HG03439 (cell line): Measurements from ENCODE around the gene DHX16.

Experiments used
- ATAC-seq: cut with Tn5 transposase; IDR thresholded peaks from one replicate; pipeline ENCODE4 v1.9.1; 2021; ENCODE audit warnings: mild to moderate bottlenecking, moderate library complexity; ENCODE audit not compliant: unreplicated experiment

DHX16 gene

DNA sequence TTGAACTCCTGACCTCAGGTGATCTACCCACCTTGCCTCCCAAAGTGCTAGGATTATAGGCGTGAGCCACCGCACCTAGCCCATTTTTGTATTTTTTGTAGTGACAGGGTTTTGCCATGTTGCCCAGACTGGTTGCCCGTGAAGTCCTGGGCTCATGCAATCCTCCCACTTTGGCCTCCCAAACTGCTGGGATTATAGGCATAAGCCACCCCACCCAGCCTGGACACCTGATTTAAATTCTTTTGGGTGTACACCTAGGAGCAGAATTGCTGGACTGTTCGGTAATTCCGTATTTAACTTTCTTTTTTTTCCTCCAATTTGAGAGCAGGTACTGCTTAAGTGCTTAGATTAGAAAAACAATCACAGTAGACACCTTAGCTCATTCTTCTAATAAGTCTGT, 23.6 kb upstream of the DHX16 start:
- ATAC-seq: no peak

DNA sequence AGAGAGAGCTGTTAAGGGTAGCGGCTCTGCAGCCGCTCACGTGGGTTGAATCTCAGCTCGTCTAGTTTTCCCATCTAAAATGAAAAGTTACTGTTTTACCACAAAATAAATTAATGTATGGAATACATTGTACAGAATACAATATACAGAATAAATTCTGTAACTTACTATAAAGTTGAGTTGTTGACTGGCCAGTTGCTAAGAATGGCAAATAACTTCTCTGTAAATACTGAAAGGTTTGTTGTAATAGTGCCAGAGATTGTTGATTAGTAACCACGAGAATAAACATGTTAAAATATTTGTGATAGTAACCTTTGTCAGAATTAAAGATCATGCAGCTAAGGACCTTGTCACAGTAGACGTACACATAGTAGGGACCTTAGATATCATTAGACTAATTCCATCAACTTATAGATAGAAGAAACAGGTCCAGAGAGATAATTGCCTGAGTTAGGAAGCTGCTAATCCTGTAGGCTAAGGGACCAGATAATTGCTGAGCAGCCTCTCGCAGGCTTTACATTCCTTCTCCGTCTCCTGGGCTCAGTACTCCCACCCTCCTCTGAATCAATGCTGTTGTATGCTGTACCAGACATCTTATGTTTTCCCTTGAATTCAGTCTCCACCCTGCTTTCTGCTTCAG, 18.5 kb upstream of the DHX16 start:
- no peak for ATAC-seq

- no peak for ATAC-seq
Measured at GRCh38 chr6:30690403-30691207, 17.8 kb upstream of the DHX16 start, which contains the start of gene NRM. TSS of gene NRM (minus strand) at chr6:30690984. CDS start at chr6:30690974, 10 bp downstream.

DNA sequence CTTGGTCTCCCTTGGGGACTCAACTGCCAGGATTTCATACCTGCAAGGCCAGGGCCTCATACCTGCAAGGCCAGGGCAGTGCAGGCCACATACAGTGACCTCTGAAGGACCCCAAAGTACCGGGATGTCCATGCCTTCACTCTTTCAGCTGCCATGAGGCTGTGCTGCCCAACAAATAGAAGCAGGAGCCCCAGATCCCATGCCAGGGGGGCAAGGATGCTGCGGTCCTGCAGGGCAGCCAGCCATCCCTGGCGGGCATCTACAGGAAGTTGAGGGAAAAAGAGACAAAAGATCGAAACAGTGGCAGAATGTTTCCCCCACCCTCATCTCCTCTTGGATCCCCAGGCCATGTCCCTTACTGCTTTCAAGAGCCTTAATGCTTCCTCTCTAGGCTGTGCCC, 17.2 kb upstream of the DHX16 start:
- ATAC-seq: no peak

GRCh38 chr6:30689022-30689865, 16.4 kb upstream of the DHX16 start:
- no peak for ATAC-seq

GRCh38 chr6:30688569-30688968, 15.8 kb upstream of the DHX16 start:
- ATAC-seq: no peak

GRCh38 chr6:30687659-30688431, 15.0 kb upstream of the DHX16 start:
- no peak for ATAC-seq

GRCh38 chr6:30686908-30687658, 14.3 kb upstream of the DHX16 start:
- peak; percentile 44 for ATAC-seq

DNA sequence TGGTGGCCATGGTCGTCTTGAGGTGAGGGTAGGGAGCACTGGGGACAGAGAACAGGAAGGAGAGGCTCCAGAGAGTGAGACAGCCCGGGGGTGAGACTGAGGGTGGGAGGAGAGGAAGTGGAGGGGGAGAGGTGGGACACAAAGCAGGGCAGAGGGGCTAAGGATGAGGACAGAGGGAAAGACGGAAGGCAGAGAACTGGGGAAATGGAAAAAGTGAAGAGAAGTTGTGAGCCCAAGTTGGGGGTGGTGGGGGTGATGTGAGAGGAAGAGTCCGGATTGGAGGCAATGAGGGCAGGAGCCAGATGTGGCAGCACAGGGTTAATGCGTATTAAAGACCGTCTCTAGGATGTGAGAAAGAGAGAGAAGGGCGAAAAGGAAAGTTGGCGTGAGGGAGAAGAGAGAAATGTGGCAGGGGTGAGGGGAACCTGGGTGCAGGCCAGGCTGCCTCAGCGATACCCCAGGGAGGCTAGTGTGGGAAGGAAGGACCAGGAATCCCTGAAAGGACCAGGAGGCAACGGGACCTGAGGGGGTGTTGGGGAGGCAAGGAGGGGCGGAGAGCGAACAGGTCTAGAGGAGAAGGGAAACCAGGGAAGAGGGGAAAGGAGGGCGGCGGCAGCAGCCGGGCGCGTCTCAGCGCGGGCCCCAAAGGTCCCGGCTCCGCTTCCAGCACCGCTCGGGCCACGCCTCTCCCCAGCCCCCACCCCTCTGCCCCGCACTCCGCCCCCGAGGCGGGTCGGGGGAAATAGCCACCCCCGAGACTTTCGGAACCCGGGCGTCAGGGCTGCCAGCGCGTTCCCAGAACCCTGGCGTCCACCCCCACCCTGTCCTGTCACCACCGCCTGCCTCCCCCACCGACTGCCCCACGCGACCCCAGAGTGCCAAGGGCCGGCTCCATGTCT, 13.5 kb upstream of the DHX16 start, which contains the start of gene PPP1R18:
TSS of gene PPP1R18 (minus strand) at position 637 of the 899 bp plus-strand sequence. CDS start at position 10, 627 bp downstream.
- ATAC-seq: peak; percentile 18

DNA sequence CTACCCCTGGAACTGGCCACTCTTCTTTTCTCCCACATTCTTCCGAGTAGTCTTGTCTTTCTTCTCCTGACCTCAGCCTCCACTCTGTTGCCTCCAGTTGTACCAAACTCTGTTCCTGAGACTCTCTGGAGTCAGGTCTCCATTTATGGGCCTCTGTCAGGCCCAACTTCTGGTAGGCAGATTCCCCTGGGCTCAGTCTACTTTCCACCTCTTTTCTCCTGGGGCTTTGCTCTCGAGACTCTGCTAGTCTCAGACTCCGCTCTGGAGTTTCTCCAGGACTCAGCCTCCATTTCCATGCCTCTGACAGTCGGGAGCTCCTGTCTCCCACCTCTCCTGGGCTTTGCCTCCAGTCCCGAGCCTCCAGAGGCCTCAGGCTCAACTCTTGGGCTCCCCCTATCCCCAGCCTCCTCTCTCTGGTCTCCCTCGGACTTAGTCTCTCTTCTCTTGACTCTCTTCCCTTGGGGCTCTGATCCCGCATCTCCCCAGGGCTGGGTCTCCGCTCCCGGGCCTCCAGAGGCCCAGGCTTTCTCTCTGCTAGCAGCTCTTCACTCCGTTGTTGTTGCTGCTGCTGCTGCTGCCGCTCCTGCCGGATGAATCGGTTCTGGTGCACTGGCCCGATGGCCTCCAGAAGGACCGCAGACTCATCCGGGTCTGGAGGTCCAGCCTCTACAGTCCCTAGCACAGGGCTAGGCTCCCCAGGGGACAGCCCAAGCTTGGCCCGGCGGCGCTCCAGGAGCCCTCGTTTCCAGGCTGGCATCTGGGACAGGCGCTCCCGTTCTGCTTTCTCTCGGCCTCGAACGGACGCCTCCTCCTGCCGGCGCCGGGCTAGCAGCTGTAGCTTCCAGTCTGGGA, 12.6 kb upstream of the DHX16 start:
- no peak for ATAC-seq

- ATAC-seq: no peak
Measured at GRCh38 chr6:30684386-30685156, 11.8 kb upstream of the DHX16 start.

GRCh38 chr6:30683980-30684338, 11.2 kb upstream of the DHX16 start:
- ATAC-seq: no peak

GRCh38 chr6:30683183-30683979, 10.6 kb upstream of the DHX16 start:
- ATAC-seq: no peak

DNA sequence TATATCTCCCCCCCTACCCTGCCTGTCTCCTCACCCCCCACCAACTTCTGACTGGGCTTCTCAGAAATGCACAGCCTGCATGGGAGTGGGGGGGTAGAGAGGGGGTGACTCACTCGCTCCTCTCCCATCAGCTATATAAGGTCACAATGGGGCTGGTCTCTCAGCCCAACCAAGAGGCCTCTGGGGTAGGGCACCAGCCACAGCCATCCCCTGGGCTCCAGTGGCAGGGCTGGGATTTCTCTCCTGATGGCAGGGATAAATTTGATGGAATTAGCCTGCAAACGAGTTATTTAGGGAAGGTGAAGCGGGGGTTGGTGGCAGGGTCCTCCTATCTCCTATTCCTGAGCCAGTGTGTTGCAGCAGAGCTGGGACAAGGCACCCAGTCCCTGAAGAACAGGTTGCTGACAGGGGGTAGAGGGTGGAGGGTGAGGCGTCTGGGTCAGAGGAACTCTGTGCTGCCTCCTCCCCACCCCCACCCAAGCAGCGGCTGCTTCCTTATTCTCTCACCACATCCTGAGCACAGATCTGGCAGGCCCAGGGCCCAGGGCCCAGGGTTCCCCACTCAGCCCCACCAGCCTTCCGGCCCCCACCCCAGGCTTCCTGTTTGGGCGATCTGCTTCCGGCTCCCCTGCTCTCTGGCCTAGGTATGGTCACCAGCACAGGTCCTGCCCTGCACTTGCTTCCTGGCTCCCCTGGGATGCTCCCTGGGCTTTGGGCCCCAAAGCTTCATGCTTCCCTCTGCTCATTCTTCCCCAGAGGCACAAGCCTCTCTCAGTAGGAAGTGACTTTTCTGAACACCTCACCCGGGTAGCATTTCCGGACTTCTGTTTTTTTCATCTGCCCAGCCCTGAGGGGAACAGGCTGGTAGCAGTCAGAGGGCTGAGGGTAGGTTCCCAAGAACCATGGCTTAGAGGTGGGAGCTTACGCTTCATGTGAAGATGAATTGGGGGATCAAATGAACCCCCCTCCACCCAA, 9.6 kb upstream of the DHX16 start:
- ATAC-seq: no peak

- no peak for ATAC-seq
Measured at GRCh38 chr6:30681766-30682142, 8.9 kb upstream of the DHX16 start.
